IPS-20b (cell line): Measurements from ENCODE around the gene PPP1R9B.

Experiments
- H3K27ac ChIP-seq: one replicate; pipeline ENCODE4 v1.5.1; 2013; ENCODE audit warnings: low read length
- H3K27me3 ChIP-seq: 2 replicates; pipeline ENCODE4 v1.6.1; 2013; ENCODE audit warnings: mild to moderate bottlenecking, low read length, inconsistent platforms; ENCODE audit not compliant: insufficient read depth
- H3K36me3 ChIP-seq: 2 replicates; pipeline ENCODE4 v1.6.1; 2013; ENCODE audit warnings: low read depth, mild to moderate bottlenecking, inconsistent platforms, low read length, moderate library complexity; ENCODE audit not compliant: insufficient read depth
- H3K4me1 ChIP-seq: 2 replicates; pipeline ENCODE4 v1.6.1; 2013; ENCODE audit warnings: mild to moderate bottlenecking, control low read depth, inconsistent platforms, low read length, moderate library complexity; ENCODE audit not compliant: insufficient read depth
- H3K4me3 ChIP-seq: 2 replicates; pipeline ENCODE4 v1.5.1; 2013; ENCODE audit warnings: mild to moderate bottlenecking, low read length, inconsistent platforms
- H3K9ac ChIP-seq: 2 replicates; pipeline ENCODE4 v1.6.1; 2013; ENCODE audit warnings: low read depth, mild to moderate bottlenecking, inconsistent platforms, low read length, moderate library complexity
- H3K9me3 ChIP-seq: 2 replicates; pipeline ENCODE4 v1.6.1; 2013; ENCODE audit warnings: mild to moderate bottlenecking, low read depth, low read length, inconsistent platforms; ENCODE audit not compliant: insufficient read depth

Gene PPP1R9B

GRCh38 chr17:50191359-50192143 is 41.1 kb upstream of the PPP1R9B start:
- H3K27ac ChIP-seq, result no peak overlapping the region
- H3K36me3 ChIP-seq, result peaks cover 69% of the 10 kb centered on the region
- H3K27me3 ChIP-seq, result no peaks in the 10 kb centered on the region
- H3K4me1 ChIP-seq, result no peaks in the 10 kb centered on the region
- no peaks in the 10 kb centered on the region for H3K9me3 ChIP-seq
- no peak overlapping the region for H3K9ac ChIP-seq
- H3K4me3 ChIP-seq, result no peak overlapping the region

GRCh38 chr17:50190603-50191358 is 40.3 kb upstream of the PPP1R9B start:
- Histone ChIP-seq H3K9ac (no peak overlapping the region), H3K36me3 (peaks cover 71% of the 10 kb centered on the region), H3K27ac (no peak overlapping the region), H3K27me3 (no peaks in the 10 kb centered on the region), H3K9me3 (no peaks in the 10 kb centered on the region), H3K4me1 (no peaks in the 10 kb centered on the region), H3K4me3 (no peak overlapping the region)

GRCh38 chr17:50190293-50190602 is 39.8 kb upstream of the PPP1R9B start:
- no peak overlapping the region for H3K9ac ChIP-seq
- H3K36me3 ChIP-seq, result peaks cover 70% of the 10 kb centered on the region
- no peaks in the 10 kb centered on the region for H3K4me1 ChIP-seq
- H3K27me3 ChIP-seq, result no peaks in the 10 kb centered on the region
- H3K9me3 ChIP-seq, result no peaks in the 10 kb centered on the region
- no peak overlapping the region for H3K4me3 ChIP-seq
- H3K27ac ChIP-seq, result no peak overlapping the region

GRCh38 chr17:50189550-50190292 is 39.2 kb upstream of the PPP1R9B start:
- Histone ChIP-seq H3K27me3 (no peaks in the 10 kb centered on the region), H3K4me3 (no peak overlapping the region), H3K36me3 (peaks cover 69% of the 10 kb centered on the region), H3K9ac (no peak overlapping the region), H3K9me3 (no peaks in the 10 kb centered on the region), H3K27ac (no peak overlapping the region), H3K4me1 (no peaks in the 10 kb centered on the region; the same call in 1 of the 2 replicates)

GRCh38 chr17:50188921-50189549 is 38.6 kb upstream of the PPP1R9B start:
- peaks cover 2% of the 10 kb centered on the region; the same call in 1 of the 2 replicates for H3K4me1 ChIP-seq
- H3K27ac ChIP-seq, result no peak overlapping the region
- H3K9me3 ChIP-seq, result no peaks in the 10 kb centered on the region
- H3K4me3 ChIP-seq, result no peak overlapping the region
- H3K27me3 ChIP-seq, result no peaks in the 10 kb centered on the region
- peaks cover 65% of the 10 kb centered on the region for H3K36me3 ChIP-seq
- no peak overlapping the region for H3K9ac ChIP-seq

GRCh38 chr17:50188531-50188920 is 38.0 kb upstream of the PPP1R9B start:
- peaks cover 5% of the 10 kb centered on the region; the same call in 1 of the 2 replicates for H3K4me1 ChIP-seq
- H3K36me3 ChIP-seq, result peaks cover 60% of the 10 kb centered on the region
- H3K9ac ChIP-seq, result no peak overlapping the region

GRCh38 chr17:50187751-50188530 is 37.5 kb upstream of the PPP1R9B start:
- Histone ChIP-seq H3K36me3 (peaks cover 58% of the 10 kb centered on the region), H3K4me1 (peaks cover 6% of the 10 kb centered on the region; the same call in 1 of the 2 replicates), H3K9me3 (no peaks in the 10 kb centered on the region), H3K27ac (no peak overlapping the region), H3K27me3 (no peaks in the 10 kb centered on the region), H3K9ac (no peak overlapping the region), H3K4me3 (no peak overlapping the region)

More at GRCh38 chr17:50188531-50188920, 38.0 kb upstream of the PPP1R9B start:
- no peak overlapping the region for H3K27ac ChIP-seq
- H3K9me3 ChIP-seq, result no peaks in the 10 kb centered on the region
- H3K4me3 ChIP-seq, result no peak overlapping the region
- no peaks in the 10 kb centered on the region for H3K27me3 ChIP-seq

- no peaks in the 10 kb centered on the region for H3K9me3 ChIP-seq
- H3K4me1 ChIP-seq, result peaks cover 8% of the 10 kb centered on the region; the same call in 1 of the 2 replicates
- no peak overlapping the region for H3K9ac ChIP-seq
- no peak overlapping the region for H3K27ac ChIP-seq
- H3K27me3 ChIP-seq, result no peaks in the 10 kb centered on the region
- H3K36me3 ChIP-seq, result peaks cover 52% of the 10 kb centered on the region
- H3K4me3 ChIP-seq, result no peak overlapping the region
Observed at GRCh38 chr17:50187394-50187725, 36.9 kb upstream of the PPP1R9B start.

GRCh38 chr17:50186661-50187393 is 36.4 kb upstream of the PPP1R9B start:
- Histone ChIP-seq H3K36me3 (peaks cover 47% of the 10 kb centered on the region), H3K27ac (no peak overlapping the region), H3K9me3 (no peaks in the 10 kb centered on the region), H3K4me3 (no peak overlapping the region), H3K27me3 (no peaks in the 10 kb centered on the region), H3K9ac (no peak overlapping the region), H3K4me1 (peaks cover 8% of the 10 kb centered on the region; the same call in 1 of the 2 replicates)

GRCh38 chr17:50185631-50186471 is 35.4 kb upstream of the PPP1R9B start:
- Histone ChIP-seq H3K27me3 (no peaks in the 10 kb centered on the region), H3K9ac (no peak overlapping the region), H3K27ac (no peak overlapping the region), H3K9me3 (no peaks in the 10 kb centered on the region), H3K4me1 (peaks cover 8% of the 10 kb centered on the region; the same call in 1 of the 2 replicates), H3K4me3 (no peak overlapping the region), H3K36me3 (peaks cover 42% of the 10 kb centered on the region)
